HL-60 (cell line): ENCODE data around the gene HTN1.
"Not testable (repeated sequence)": the region's sequence is repeated elsewhere in the genome, so short reads cannot be mapped to it uniquely, and the experiment has no call there.

Experiments used
- DNase-seq, 2 experiments: peaks; one replicate each; pipeline ENCODE4 v3.0.0-alpha.2; 2010 to 2020; ENCODE audit warnings: low read depth in 1 of 2, low spot score in 1 of 2
- H3K27ac ChIP-seq: fragments of 250-450 bp; sonication (Bioruptor Pico); replicated peaks from 2 replicates; pipeline ENCODE4 v1.5.1; 2020; ENCODE audit warnings: mild to moderate bottlenecking, moderate library complexity
- H3K27me3 ChIP-seq: fragments of 250-450 bp; sonication (Bioruptor Pico); 2 replicates; pipeline ENCODE4 v1.5.1; 2021; ENCODE audit warnings: mild to moderate bottlenecking, moderate library complexity; ENCODE audit not compliant: insufficient read depth, poor library complexity, severe bottlenecking
- H3K4me3 ChIP-seq: replicated peaks from 2 replicates; pipeline ENCODE4 v1.5.1; 2011; ENCODE audit warnings: mild to moderate bottlenecking, control low read depth, low read length; ENCODE audit not compliant: insufficient read depth
- CTCF ChIP-seq: IDR thresholded peaks from one replicate; pipeline ENCODE4 v1.5.1; 2011; ENCODE audit warnings: low read length, control low read depth, inconsistent platforms; ENCODE audit not compliant: insufficient read depth
- GABPA ChIP-seq: IDR thresholded peaks from 2 replicates; pipeline ENCODE4 v1.6.1; 2012; ENCODE audit warnings: low read depth
- POLR2AphosphoS5 ChIP-seq: IDR thresholded peaks from 2 replicates; pipeline ENCODE4 v1.6.1; 2012; ENCODE audit warnings: low read depth
- REST ChIP-seq: IDR thresholded peaks from 2 replicates; pipeline ENCODE4 v1.6.1; 2012; ENCODE audit warnings: low read depth; ENCODE audit not compliant: insufficient replicate concordance
- SPI1 ChIP-seq: IDR thresholded peaks from 2 replicates; pipeline ENCODE4 v1.6.1; 2012; ENCODE audit warnings: low read depth, mild to moderate bottlenecking, borderline replicate concordance

The HTN1 gene

GRCh38 chr4:70041652-70042286 is 8.5 kb upstream of the HTN1 start:
- Histone ChIP-seq H3K4me3 (no peak overlapping the region), H3K27me3 (no peaks in the 10 kb centered on the region), H3K27ac (no peak overlapping the region)
- TF ChIP-seq GABPA (no peak), REST (no peak), CTCF (no peak), SPI1 (no peak), POLR2AphosphoS5 (no peak)
- DNase-seq, result no peak

GRCh38 chr4:70056534-70056933 is 6.3 kb downstream of the HTN1 start:
- not testable (repeated sequence) for H3K27ac ChIP-seq, DNase-seq, H3K4me3 ChIP-seq, H3K27me3 ChIP-seq

GRCh38 chr4:70057651-70058050 is 7.4 kb downstream of the HTN1 start:
- Histone ChIP-seq H3K27me3 (no peaks in the 10 kb centered on the region), H3K4me3 (no peak overlapping the region), H3K27ac (no peak overlapping the region)
- TF ChIP-seq REST (no peak), POLR2AphosphoS5 (no peak), SPI1 (no peak), GABPA (no peak), CTCF (no peak)
- no peak for DNase-seq

- Histone ChIP-seq H3K27me3 (no peaks in the 10 kb centered on the region), H3K27ac (no peak overlapping the region), H3K4me3 (no peak overlapping the region)
- DNase-seq, result no peak
- TF ChIP-seq REST (no peak), SPI1 (no peak)
Observed at GRCh38 chr4:70059149-70059548, 8.9 kb downstream of the HTN1 start.
